Fibroblast of the aortic adventitia (primary cell): ENCODE data around the gene CCDC27. TPM values are rescaled to one million over a fixed set of nuclear protein-coding genes. Genes with fewer than 3 reads are reported as not detected.

ENCODE experiments used
- DNase-seq: peaks from one replicate; pipeline ENCODE4 v3.0.0-alpha.2; 2010; ENCODE audit warnings: low read depth
- H3K4me3 ChIP-seq: 2 replicates; pipeline ENCODE4 v1.5.1; 2011; ENCODE audit warnings: low read depth, mild to moderate bottlenecking, control low read depth, low read length, moderate library complexity
- total RNA-seq: library from RNA; depleted of rRNA; stranded (reverse); fragments of >200 nt; gene quantifications from 2 replicates; pipeline ENCODE4 v1.2.3, GENCODE V29; 2012; ENCODE audit warnings: low replicate concordance
- TF ChIP-seq, protein P1 (sequence below): IDR thresholded peaks from 2 replicates; pipeline ENCODE4 v1.5.1; 2011; ENCODE audit warnings: mild to moderate bottlenecking, low read length, control low read depth, inconsistent platforms; ENCODE audit not compliant: insufficient read depth

Gene CCDC27
- total RNA-seq, 1 donor: not detected

DNA sequence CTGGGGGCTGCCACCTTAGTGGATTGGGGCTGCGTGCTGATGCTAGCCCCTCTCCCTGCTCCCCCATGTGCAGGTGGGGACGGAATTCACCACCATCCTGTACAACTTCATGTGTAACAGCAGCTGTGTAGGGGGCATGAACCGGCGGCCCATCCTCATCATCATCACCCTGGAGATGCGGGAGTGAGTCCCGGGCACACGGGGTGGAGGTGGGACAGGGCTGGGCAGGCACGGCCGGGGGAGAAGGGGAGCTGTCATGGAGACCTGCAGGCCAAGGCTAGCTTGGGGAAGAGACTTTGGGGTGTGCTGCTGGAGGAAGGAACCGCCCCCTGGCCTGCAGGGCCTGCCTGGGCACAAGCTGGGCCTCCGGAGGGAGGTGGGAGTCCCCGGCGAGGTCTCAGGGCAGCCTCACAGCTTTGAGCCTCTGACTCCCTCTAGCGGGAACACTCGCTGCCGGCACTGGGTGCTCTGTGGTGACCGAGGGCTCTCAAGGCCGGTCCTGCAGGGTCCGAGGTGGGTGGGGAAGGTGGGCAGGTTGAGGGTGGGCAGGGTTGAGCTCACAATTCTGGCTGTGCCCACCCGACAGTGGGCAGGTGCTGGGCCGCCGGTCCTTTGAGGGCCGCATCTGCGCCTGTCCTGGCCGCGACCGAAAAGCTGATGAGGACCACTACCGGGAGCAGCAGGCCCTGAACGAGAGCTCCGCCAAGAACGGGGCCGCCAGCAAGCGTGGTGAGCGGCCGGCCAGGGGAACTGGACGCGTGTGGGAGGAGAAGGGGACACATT is 25.0 kb upstream of the CCDC27 start:
- TF ChIP-seq, protein P1, sequence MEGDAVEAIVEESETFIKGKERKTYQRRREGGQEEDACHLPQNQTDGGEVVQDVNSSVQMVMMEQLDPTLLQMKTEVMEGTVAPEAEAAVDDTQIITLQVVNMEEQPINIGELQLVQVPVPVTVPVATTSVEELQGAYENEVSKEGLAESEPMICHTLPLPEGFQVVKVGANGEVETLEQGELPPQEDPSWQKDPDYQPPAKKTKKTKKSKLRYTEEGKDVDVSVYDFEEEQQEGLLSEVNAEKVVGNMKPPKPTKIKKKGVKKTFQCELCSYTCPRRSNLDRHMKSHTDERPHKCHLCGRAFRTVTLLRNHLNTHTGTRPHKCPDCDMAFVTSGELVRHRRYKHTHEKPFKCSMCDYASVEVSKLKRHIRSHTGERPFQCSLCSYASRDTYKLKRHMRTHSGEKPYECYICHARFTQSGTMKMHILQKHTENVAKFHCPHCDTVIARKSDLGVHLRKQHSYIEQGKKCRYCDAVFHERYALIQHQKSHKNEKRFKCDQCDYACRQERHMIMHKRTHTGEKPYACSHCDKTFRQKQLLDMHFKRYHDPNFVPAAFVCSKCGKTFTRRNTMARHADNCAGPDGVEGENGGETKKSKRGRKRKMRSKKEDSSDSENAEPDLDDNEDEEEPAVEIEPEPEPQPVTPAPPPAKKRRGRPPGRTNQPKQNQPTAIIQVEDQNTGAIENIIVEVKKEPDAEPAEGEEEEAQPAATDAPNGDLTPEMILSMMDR: peak; percentile 58
- H3K4me3 ChIP-seq: no peak overlapping the region
- DNase-seq: no peak

DNA sequence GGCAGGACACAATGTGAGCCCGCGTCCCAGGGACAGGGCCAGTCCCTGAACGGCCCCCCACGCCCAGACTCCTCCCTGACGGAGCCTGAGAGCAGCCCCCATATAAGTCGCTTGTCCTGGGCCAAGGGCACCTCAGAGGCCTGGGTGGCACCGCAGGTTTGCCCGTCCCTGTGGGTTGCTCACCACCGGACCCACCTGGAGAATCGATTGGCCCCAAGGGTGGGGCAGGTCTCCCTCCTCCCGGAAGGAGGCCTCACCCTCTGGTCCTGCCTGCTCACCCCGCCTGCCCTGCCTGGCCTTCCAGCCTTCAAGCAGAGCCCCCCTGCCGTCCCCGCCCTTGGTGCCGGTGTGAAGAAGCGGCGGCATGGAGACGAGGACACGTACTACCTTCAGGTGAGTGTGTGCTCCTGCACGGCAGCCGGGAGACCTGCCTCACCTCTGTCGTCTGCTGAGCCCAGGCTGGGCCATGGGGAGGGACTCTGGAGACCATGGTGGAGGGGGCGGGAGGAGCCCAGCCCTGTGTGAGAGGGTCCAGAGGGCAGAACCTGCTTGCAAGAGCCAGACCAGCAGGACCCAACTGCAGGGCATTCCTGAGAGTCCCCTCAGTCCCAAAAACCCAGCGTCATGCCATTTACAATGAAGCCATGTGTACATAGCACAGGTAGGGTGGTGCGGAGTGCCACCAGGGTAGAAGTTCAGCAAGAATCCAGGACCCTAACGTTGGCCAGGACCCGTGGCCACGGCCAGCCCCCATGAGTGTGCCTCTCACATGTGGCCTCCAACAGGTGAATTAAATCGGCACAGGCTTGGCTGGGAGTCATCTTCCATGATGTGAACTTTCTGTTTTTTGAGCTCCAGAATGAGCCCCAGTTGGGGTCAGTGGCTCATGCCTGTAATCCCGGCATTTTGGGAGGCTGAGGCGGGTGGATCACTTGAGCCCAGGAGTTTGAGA is 24.1 kb upstream of the CCDC27 start:
- TF ChIP-seq, protein P1: no peak
- no peak for DNase-seq
- no peak overlapping the region for H3K4me3 ChIP-seq

DNA sequence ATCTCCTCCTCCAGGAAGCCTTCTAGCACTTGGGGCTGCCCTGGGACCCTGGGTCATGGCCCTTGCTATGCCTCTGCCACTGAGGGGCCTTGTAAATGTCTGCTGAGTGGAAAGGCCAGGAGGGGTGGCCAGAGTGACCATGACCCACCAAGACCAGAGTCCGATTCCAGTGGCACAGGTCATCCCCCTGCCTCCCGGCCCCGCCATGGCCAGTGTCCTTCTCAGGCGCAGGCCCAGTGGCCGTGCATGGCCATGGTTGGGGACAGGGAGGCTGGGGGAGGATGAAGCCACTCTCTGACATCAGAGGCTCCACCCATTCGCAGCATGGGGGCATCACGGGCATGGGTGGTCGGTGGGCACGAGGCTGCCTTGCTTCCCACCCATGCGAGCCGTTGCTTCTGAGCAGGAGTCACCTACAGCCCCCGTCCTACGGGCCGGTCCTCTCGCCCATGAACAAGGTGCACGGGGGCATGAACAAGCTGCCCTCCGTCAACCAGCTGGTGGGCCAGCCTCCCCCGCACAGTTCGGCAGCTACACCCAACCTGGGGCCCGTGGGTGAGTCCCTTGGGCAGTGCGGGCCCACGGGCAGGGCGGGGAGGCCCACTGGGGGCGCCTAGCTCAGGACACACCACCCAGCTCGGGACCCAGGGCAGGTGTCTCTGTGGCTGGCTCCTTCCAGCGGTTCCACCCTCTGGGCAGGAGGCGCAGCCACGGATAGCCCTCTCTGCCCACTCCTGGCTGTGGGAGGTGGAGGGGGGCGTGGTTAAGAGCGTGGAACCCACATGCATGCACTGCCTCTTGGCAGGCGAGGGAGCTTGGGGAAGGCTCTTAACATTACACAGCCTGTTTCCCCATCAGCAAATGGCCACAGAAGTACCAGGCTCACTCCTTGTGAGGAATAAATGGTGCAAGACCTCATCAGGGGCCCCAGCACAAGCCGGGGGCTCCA is 22.4 kb upstream of the CCDC27 start:
- no peak for DNase-seq
- H3K4me3 ChIP-seq: no peak overlapping the region
- TF ChIP-seq, protein P1: no peak

DNA sequence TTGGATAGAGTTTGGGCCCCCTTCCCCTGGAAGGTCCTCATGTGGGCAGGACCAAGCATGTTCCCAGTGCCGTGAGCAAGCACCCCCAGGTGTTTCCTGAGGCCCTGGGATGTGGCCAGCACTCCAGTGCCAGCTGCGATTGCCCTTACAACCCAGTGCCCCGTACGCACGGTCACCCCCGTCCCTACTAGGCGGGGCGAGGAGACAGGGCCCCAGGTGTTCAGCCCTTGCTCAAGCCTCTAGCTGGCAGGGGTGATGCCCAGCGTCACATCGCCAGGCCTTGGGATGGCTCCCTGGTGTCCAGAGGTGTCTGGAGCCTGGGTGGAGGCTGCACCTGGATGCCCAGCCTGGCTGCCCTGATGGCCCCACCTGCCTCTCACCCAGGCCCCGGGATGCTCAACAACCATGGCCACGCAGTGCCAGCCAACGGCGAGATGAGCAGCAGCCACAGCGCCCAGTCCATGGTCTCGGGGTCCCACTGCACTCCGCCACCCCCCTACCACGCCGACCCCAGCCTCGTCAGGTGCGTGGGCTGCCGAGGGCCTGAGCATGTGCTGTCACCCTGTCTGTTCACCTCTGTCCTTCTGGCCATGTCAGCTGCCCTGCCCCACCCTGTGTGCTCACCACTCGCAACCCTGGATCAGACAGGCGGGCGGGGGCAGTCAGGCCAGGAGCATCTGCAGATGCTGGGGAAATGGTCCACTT is 21.6 kb upstream of the CCDC27 start:
- no peak for DNase-seq
- TF ChIP-seq, protein P1: no peak
- H3K4me3 ChIP-seq: no peak overlapping the region

DNA sequence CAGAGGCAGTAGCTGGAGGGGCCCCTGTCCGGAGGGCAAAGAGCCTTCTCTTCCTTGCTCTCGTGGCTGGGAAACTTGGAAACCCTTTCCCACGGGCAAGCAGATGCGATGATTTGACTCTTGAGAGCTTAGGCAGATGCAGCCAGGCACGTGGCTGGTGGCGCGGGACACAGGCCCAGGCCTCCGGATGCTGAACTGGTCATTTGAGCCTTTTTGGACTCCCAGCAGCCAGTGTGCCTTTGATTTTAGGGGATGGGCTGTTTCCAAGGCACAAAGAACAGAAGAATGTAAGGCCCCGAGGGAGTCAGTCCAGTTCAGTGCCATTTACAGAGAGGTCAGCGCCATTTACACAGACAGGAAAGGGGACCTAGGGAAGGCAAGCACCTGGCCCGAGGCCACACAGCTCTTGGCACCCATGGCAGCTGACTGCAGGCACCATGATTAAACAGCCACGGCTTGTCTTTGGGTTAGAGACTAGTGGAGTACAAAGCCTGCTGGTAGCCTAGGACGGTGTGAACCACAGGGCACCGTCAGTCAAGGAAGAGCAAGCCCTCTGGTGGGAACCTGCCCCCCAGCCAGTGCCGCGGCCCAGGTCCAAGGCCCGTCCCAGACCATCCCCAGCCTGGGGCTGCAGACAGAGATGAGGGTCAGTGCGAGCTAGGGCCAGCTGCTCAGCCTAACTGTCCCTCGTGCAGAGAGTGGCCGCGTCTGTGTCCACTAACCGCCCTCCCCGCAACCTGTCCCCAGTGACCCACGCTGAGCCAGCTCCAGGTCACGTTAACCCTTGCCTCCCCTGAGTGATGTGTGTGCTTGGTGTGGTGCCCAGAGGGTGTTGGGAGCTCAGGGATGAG is 20.4 kb upstream of the CCDC27 start:
- DNase-seq: no peak
- TF ChIP-seq, protein P1: no peak
- no peak overlapping the region for H3K4me3 ChIP-seq
